ENCODE data around the gene LPIN1.
"Not testable (repeated sequence)": the region's sequence is repeated elsewhere in the genome, so short reads cannot be mapped to it uniquely, and the experiment has no call there.

LPIN1 gene

GRCh38 chr2:11814979-11815510 lies 68.6 kb downstream of the LPIN1 start:
- H3K4me3 ChIP-seq, result no peak overlapping the region
- DNase-seq, result no peak
- H3K4me1 ChIP-seq, result peaks cover 0 to 7% (median 0%) of the 10 kb centered on the region in 4 donors
- H3K27ac ChIP-seq, result no peak overlapping the region
- no peaks in the 10 kb centered on the region for H3K27me3 ChIP-seq
- intact Hi-C loops (cut with DNase I; ENCODE audit: low total_unique reads), result no loop called here
- no peak for TF ChIP-seq CTCF (IDR thresholded peaks at IDR 0.05)
- peaks cover 34 to 73% (median 39%) of the 10 kb centered on the region in 3 donors for H3K36me3 ChIP-seq
- H3K9me3 ChIP-seq, result no peaks in the 10 kb centered on the region

DNA sequence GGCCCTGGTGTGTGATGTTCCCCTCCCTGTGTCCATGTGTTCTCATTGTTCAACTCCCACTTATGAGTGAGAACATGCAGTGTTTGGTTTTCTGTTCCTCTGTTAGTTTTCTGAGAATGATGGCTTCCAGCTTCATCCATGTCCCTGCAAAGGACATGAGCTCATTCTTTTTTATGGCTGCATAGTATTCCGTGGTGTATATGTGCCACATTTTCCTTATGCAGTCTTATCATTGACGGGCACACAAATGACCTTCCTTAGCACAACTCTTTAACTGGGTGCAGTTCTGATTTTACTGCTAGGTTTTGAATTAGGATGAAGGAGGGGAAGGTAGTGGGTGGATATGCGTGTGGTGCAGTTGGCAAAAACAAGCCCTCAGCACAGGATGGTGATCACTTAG lies 70.5 kb downstream of the LPIN1 start:
- peaks cover 49 to 79% (median 58%) of the 10 kb centered on the region in 3 donors for H3K36me3 ChIP-seq
- H3K9me3 ChIP-seq, result not testable (repeated sequence)

DNA sequence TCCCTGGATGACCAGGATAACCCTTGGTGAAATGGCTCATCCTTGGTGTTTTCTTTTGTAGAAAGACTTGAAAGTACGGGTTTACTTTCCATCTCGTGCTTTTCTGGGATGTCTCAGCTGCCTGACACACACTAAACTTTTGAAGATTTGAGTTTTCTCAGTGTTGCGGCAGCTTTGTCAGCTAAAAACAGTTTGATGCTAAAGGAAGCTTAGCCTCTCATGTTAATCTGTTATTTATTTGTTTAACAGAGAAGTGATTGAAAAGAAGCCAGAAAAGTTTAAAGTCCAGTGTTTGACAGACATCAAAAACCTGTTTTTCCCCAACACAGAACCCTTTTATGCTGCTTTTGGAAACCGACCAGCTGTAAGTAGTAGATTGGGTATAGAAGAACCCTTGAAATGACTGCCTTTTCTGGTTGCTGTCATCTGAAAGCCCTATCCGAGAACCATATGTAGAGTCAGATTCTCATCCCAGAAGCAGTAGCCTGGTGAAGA lies 72.8 kb downstream of the LPIN1 start:
- no peak for DNase-seq
- Histone ChIP-seq H3K27ac (no peak overlapping the region), H3K4me1 (no peaks in the 10 kb centered on the region), H3K36me3 (peaks cover 49 to 85% (median 64%) of the 10 kb centered on the region in 3 donors), H3K9me3 (no peaks in the 10 kb centered on the region), H3K4me3 (no peak overlapping the region), H3K27me3 (no peaks in the 10 kb centered on the region)
- no peak for TF ChIP-seq CTCF (IDR thresholded peaks at IDR 0.05)
- intact Hi-C loops (cut with DNase I; ENCODE audit: low total_unique reads), result no loop called here

More for the DNA sequence above, 70.5 kb downstream of the LPIN1 start:
- H3K4me1 ChIP-seq; H3K27me3 ChIP-seq; H3K27ac ChIP-seq; intact Hi-C loops (cut with DNase I; ENCODE audit: low total_unique reads); H3K4me3 ChIP-seq; DNase-seq: not testable (repeated sequence)

- Histone ChIP-seq H3K27ac (no peak overlapping the region), H3K9me3 (no peaks in the 10 kb centered on the region), H3K27me3 (no peaks in the 10 kb centered on the region), H3K4me1 (peaks cover 0 to 5% (median 0%) of the 10 kb centered on the region in 4 donors), H3K4me3 (no peak overlapping the region), H3K36me3 (peaks cover 38 to 87% (median 66%) of the 10 kb centered on the region in 3 donors)
- TF ChIP-seq CTCF (IDR thresholded peaks at IDR 0.05), result no peak
- intact Hi-C loops (cut with DNase I; ENCODE audit: low total_unique reads), result loop anchor here (10.0 kb wide), 1 partner anchor 1114 kb away; no protein-coding TSS in a partner anchor
- no peak for DNase-seq
Observed at GRCh38 chr2:11820650-11821049, 74.2 kb downstream of the LPIN1 start.

GRCh38 chr2:11821705-11822104 lies 75.3 kb downstream of the LPIN1 start:
- no peak overlapping the region for H3K27ac ChIP-seq

DNA sequence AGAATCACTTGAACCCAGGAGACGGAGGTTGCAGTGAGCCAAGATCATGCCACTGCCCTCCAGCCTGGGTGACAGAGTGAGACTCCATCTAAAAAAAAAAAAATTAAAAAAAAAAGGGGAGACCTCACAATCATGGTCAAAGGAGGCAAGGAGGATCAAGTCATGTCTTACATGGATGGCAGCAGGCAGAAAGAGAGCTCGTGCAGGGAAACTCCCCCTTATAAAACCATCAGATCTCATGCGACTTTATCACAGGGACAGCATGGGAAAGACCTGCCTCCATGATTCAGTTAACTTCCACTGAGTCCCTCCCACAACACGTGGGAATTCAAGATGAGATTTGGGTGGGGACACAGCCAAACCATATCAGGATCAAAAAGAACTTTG lies 75.9 kb downstream of the LPIN1 start:
- H3K36me3 ChIP-seq, result peaks cover 22 to 84% (median 52%) of the 10 kb centered on the region in 3 donors

More at GRCh38 chr2:11821705-11822104, 75.3 kb downstream of the LPIN1 start:
- no peak for TF ChIP-seq CTCF (IDR thresholded peaks at IDR 0.05)
- Histone ChIP-seq H3K27me3 (no peaks in the 10 kb centered on the region), H3K9me3 (no peaks in the 10 kb centered on the region), H3K4me1 (peaks cover 0 to 5% (median 0%) of the 10 kb centered on the region in 4 donors), H3K4me3 (no peak overlapping the region), H3K36me3 (peaks cover 29 to 87% (median 58%) of the 10 kb centered on the region in 3 donors)
- DNase-seq, result no peak
- intact Hi-C loops (cut with DNase I; ENCODE audit: low total_unique reads), result loop anchor here (10.0 kb wide), 1 partner anchor 1113 kb away; no protein-coding TSS in a partner anchor

More for the DNA sequence above, 75.9 kb downstream of the LPIN1 start:
- not testable (repeated sequence) for H3K4me1 ChIP-seq, DNase-seq, H3K9me3 ChIP-seq, H3K27me3 ChIP-seq, H3K4me3 ChIP-seq, H3K27ac ChIP-seq
- intact Hi-C loops (cut with DNase I; ENCODE audit: low total_unique reads), result loop anchor here (10.0 kb wide), 1 partner anchor 1112 kb away; no protein-coding TSS in a partner anchor

All from tibial artery (tissue), 4 donors.